Body of pancreas (tissue), 4 donors: ENCODE data around the gene OR14A2. TPM values are rescaled to one million over a fixed set of nuclear protein-coding genes. Genes with fewer than 3 reads are reported as not detected.
"Not testable (repeated sequence)": the region's sequence is repeated elsewhere in the genome, so short reads cannot be mapped to it uniquely, and the experiment has no call there.

Experiments used
- ATAC-seq: fragments of 150-250 bp; one replicate; pipeline ENCODE4 v1.9.1; 2016
- DNase-seq, 4 donors: peaks; one replicate each; pipeline ENCODE4 v3.0.0-alpha.2; 2019
- H3K27ac ChIP-seq, 4 donors: fragments of 200-600 bp; sonication (generic); 1 replicate in 3 of 4; 2 replicates in 1 of 4; pipeline versions ENCODE4 v1.5.1 to v1.6.1; 2016 to 2019; ENCODE audit warnings: mild to moderate bottlenecking in 1 of 4, mixed read lengths in 1 of 4, moderate library complexity in 1 of 4
- H3K27me3 ChIP-seq, 2 donors: fragments of 200-600 bp; sonication (generic); one replicate each; pipeline ENCODE4 v1.6.0; 2016; ENCODE audit warnings: mild to moderate bottlenecking in 1 of 2
- H3K36me3 ChIP-seq, 2 donors: fragments of 200-600 bp; sonication (generic); replicated peaks in 1 of 2; 2 replicates each; pipeline ENCODE4 v1.5.1; 2016; ENCODE audit warnings: low read depth in 2 of 2; ENCODE audit not compliant: insufficient read depth in 1 of 2
- H3K4me1 ChIP-seq: fragments of 200-600 bp; sonication (generic); one replicate; pipeline ENCODE4 v1.6.0; 2016
- H3K4me3 ChIP-seq, 2 donors: fragments of 200-600 bp; sonication (generic); 1 replicate in 1 of 2; 2 replicates in 1 of 2; pipeline ENCODE4 v1.5.1; 2016 to 2019
- H3K9me3 ChIP-seq, 3 donors: fragments of 200-600 bp; sonication (generic); 1 replicate in 2 of 3; 2 replicates in 1 of 3; pipeline ENCODE4 v1.5.1; 2016
- CTCF ChIP-seq, 7 experiments: fragments of 450-650 bp in 4 of 7; fragments of 200-600 bp in 3 of 7; sonication (generic) in 3 of 7; IDR thresholded peaks; one replicate each; pipeline ENCODE4 v1.5.1; 2016 to 2019; ENCODE audit warnings: antibody characterized with exemption in 7 of 7
- POLR2A ChIP-seq, 3 donors: fragments of 450-650 bp; IDR thresholded peaks; one replicate each; pipeline ENCODE4 v1.6.1; 2016; ENCODE audit warnings: antibody characterized with exemption in 3 of 3, mild to moderate bottlenecking in 2 of 3
- WGBS, 2 donors: methylation state at CpG; one replicate each; pipeline ENCODE4 v1.1.5; 2017; 5-methylcytosine and 5-hydroxymethylcytosine counted together
- intact Hi-C: fragments of 100-400 bp; cut with DNase I; formaldehyde crosslinking; loops from one replicate; pipeline ENCODE4 v1.15.1; 2023
- total RNA-seq, 2 donors: library from RNA; depleted of rRNA; stranded (reverse); fragments of >200 nt; gene quantifications; one replicate each; pipeline ENCODE4 v1.1.0, GENCODE V29; 2016

Gene OR14A2
- total RNA-seq = not detected

- DNase-seq (no peak), ATAC-seq (no peak)
- WGBS, 2 donors = 65 to 68% methylated on average over 2 of the region's 2 CpGs
- intact Hi-C loops = no loop called here
- TF ChIP-seq CTCF (IDR thresholded peaks at IDR 0.05) (no peak), POLR2A (IDR thresholded peaks at IDR 0.05) (no peak)
- Histone ChIP-seq H3K4me1 (no peaks in the 10 kb centered on the region), H3K27me3 (no peaks in the 10 kb centered on the region), H3K4me3 (no peak within 1 kb of the TSS), H3K9me3 (no peaks in the 10 kb centered on the region), H3K36me3 (no peaks in the 10 kb centered on the region), H3K27ac (no peak within 1 kb of the TSS)
These were observed at the start of gene OR14A2 for GRCh38 chr1:247748041-247748440. TSS of gene OR14A2 (minus strand) at chr1:247748141.

GRCh38 chr1:247797518-247797917, 49.6 kb upstream of the OR14A2 start:
- intact Hi-C loops = no loop called here
- DNase-seq = no peak
- WGBS, 2 donors = 15 to 20% methylated on average over 2 of the region's 2 CpGs
- Histone ChIP-seq H3K9me3 (no peaks in the 10 kb centered on the region), H3K36me3 (no peaks in the 10 kb centered on the region), H3K4me3 (no peak overlapping the region), H3K4me1 (no peaks in the 10 kb centered on the region), H3K27me3 (no peaks in the 10 kb centered on the region), H3K27ac (no peak overlapping the region)
- TF ChIP-seq POLR2A (IDR thresholded peaks at IDR 0.05) = no peak
- no peak for TF ChIP-seq CTCF (IDR thresholded peaks at IDR 0.05)
- no peak for ATAC-seq

- Histone ChIP-seq H3K36me3 (no peaks in the 10 kb centered on the region), H3K4me3 (no peak overlapping the region), H3K27me3 (no peaks in the 10 kb centered on the region), H3K27ac (no peak overlapping the region), H3K9me3 (no peaks in the 10 kb centered on the region), H3K4me1 (no peaks in the 10 kb centered on the region)
- no peak for TF ChIP-seq CTCF (IDR thresholded peaks at IDR 0.05)
- no peak for TF ChIP-seq POLR2A (IDR thresholded peaks at IDR 0.05)
- DNase-seq (no peak), ATAC-seq (no peak)
- intact Hi-C loops = no loop called here
These were observed 21.7 kb upstream of the OR14A2 start for GRCh38 chr1:247769603-247770002.

- TF ChIP-seq POLR2A (IDR thresholded peaks at IDR 0.05) (no peak), CTCF (IDR thresholded peaks at IDR 0.05) (no peak)
- DNase-seq (no peak), ATAC-seq (no peak)
- Histone ChIP-seq H3K36me3 (no peaks in the 10 kb centered on the region), H3K27me3 (no peaks in the 10 kb centered on the region), H3K4me3 (no peak within 1 kb of the TSS), H3K9me3 (no peaks in the 10 kb centered on the region), H3K27ac (no peak within 1 kb of the TSS), H3K4me1 (no peaks in the 10 kb centered on the region)
- 82 to 85% methylated on average over 3 of the region's 3 CpGs for WGBS, 2 donors
- intact Hi-C loops = no loop called here
These were observed 12.5 kb upstream of the OR14A2 start, which contains the start of gene OR1C1 for GRCh38 chr1:247760456-247760855. TSS of gene OR1C1 (minus strand) at chr1:247760556. CDS start at chr1:247758406, 2,150 bp downstream.

GRCh38 chr1:247754311-247754710, 6.4 kb upstream of the OR14A2 start:
- H3K4me1 ChIP-seq, H3K36me3 ChIP-seq, H3K27ac ChIP-seq, intact Hi-C loops, DNase-seq, H3K4me3 ChIP-seq, ATAC-seq, H3K9me3 ChIP-seq, H3K27me3 ChIP-seq: not testable (repeated sequence)
- 81 to 85% methylated on average over 1 of the region's 1 CpG for WGBS, 2 donors
